Hepatocyte (in vitro differentiated cells): ENCODE results near the gene FOXN4. TPM values are rescaled to one million over a fixed set of nuclear protein-coding genes. Genes with fewer than 3 reads are reported as not detected.
A peak's percentile ranks its signal among the peaks of the same experiment; 100 is the strongest.
"Not testable (repeated sequence)": the region's sequence is repeated elsewhere in the genome, so short reads cannot be mapped to it uniquely, and the experiment has no call there.

Experiments
- DNase-seq: peaks from one replicate; pipeline ENCODE4 v3.0.0-alpha.2; 2016; ENCODE audit warnings: low spot score
- H2AFZ ChIP-seq: fragments of 200-600 bp; sonication (generic); 2 replicates; pipeline ENCODE4 v1.6.0; 2016; ENCODE audit warnings: antibody characterized with exemption, mild to moderate bottlenecking
- H3K27ac ChIP-seq: fragments of 200-600 bp; sonication (generic); 2 replicates; pipeline ENCODE4 v1.5.1; 2016; ENCODE audit warnings: mild to moderate bottlenecking
- H3K27me3 ChIP-seq: fragments of 200-600 bp; sonication (generic); 2 replicates; pipeline ENCODE4 v1.6.1; 2016
- H3K36me3 ChIP-seq: fragments of 200-600 bp; sonication (generic); replicated peaks from 2 replicates; pipeline ENCODE4 v1.5.1; 2016; ENCODE audit warnings: low read depth; ENCODE audit not compliant: insufficient read depth
- H3K4me1 ChIP-seq: fragments of 200-600 bp; sonication (generic); 2 replicates; pipeline ENCODE4 v1.5.1; 2016; ENCODE audit warnings: mild to moderate bottlenecking, moderate library complexity; ENCODE audit not compliant: insufficient read depth
- H3K4me2 ChIP-seq: fragments of 200-600 bp; sonication (generic); 2 replicates; pipeline ENCODE4 v1.6.0; 2016
- H3K4me3 ChIP-seq: fragments of 200-600 bp; sonication (generic); 2 replicates; pipeline ENCODE4 v1.5.1; 2016; ENCODE audit warnings: mild to moderate bottlenecking
- H3K79me2 ChIP-seq: fragments of 200-600 bp; sonication (generic); 2 replicates; pipeline ENCODE4 v1.6.0; 2017; ENCODE audit warnings: mild to moderate bottlenecking
- H3K9me2 ChIP-seq: fragments of 200-600 bp; sonication (generic); replicated peaks from 2 replicates; pipeline ENCODE4 v1.6.0; 2017; ENCODE audit warnings: mild to moderate bottlenecking; ENCODE audit not compliant: insufficient read depth
- H3K9me3 ChIP-seq: fragments of 200-600 bp; sonication (generic); 2 replicates; pipeline ENCODE4 v1.5.1; 2016; ENCODE audit warnings: low read depth, mild to moderate bottlenecking
- H4K20me1 ChIP-seq: fragments of 200-600 bp; sonication (generic); 2 replicates; pipeline ENCODE4 v1.6.0; 2016; ENCODE audit warnings: mild to moderate bottlenecking; ENCODE audit not compliant: insufficient read depth, poor library complexity, severe bottlenecking
- EZH2 ChIP-seq: fragments of 200-600 bp; sonication (generic); IDR thresholded peaks from 2 replicates; pipeline ENCODE4 v1.6.1; 2016; ENCODE audit warnings: antibody characterized with exemption, mild to moderate bottlenecking, borderline replicate concordance
- EZH2phosphoT487 ChIP-seq: fragments of 200-600 bp; sonication (generic); IDR thresholded peaks from one replicate; pipeline ENCODE4 v1.6.1; 2018; ENCODE audit warnings: antibody characterized with exemption, mild to moderate bottlenecking, low read depth, moderate library complexity; ENCODE audit not compliant: unreplicated experiment, severe bottlenecking
- WGBS: methylation state at CpG from one replicate; pipeline ENCODE4 v1.1.6; 2016; ENCODE audit warnings: low lambda C conversion rate; ENCODE audit errors: missing lambda C conversion rate; 5-methylcytosine and 5-hydroxymethylcytosine counted together
- polyA plus RNA-seq: library from polyadenylated mRNA; unstranded; fragments of >200 nt; fragmentation: Nextera tagmentation; extraction: Ambion mirVana; gene quantifications from 2 replicates; pipeline ENCODE4 v1.2.1, GENCODE V29; 2016
- total RNA-seq: library from RNA; depleted of rRNA; stranded (reverse); fragments of >200 nt; gene quantifications from 2 replicates; pipeline ENCODE4 v1.2.3, GENCODE V29; 2014
- TF ChIP-seq, protein P1 (sequence below): fragments of 200-600 bp; sonication (generic); IDR thresholded peaks from 2 replicates; pipeline ENCODE4 v1.5.1; 2016; ENCODE audit warnings: antibody characterized with exemption, mild to moderate bottlenecking; ENCODE audit not compliant: poor library complexity

FOXN4 gene
- total and polyA plus RNA-seq, 2 experiments from 2014 or later = not detected

DNA sequence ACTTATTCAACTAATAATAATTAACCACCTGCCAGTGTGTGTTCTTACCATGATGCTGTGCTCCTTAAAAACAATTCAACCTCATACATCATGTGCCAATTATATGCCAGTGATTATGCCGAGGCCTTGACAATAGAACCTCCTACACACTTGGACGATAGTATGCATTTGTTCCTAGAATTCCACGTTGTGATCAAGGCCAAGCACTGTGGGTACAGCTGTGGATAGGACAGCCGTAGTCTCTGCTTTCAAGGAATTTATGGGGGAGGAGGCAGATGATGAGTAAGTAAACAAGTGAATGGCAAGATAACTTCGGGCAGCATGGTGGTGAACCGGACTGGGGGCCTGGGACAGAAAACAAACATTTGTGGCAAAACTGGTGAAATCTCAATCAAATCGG, 20.6 kb upstream of the FOXN4 start:
- no peak overlapping the region for H3K4me3 ChIP-seq
- H3K4me2 ChIP-seq = no peak overlapping the region
- H2AFZ ChIP-seq = no peak overlapping the region
- H3K9me2 ChIP-seq = no peaks in the 10 kb centered on the region
- peaks cover 2% of the 10 kb centered on the region for H3K4me1 ChIP-seq
- no peaks in the 10 kb centered on the region for H3K9me3 ChIP-seq
- H3K79me2 ChIP-seq = no peaks in the 10 kb centered on the region
- no peaks in the 10 kb centered on the region for H3K27me3 ChIP-seq
- no peak overlapping the region for H3K27ac ChIP-seq
- no peaks in the 10 kb centered on the region for H3K36me3 ChIP-seq
- TF ChIP-seq, protein P1, sequence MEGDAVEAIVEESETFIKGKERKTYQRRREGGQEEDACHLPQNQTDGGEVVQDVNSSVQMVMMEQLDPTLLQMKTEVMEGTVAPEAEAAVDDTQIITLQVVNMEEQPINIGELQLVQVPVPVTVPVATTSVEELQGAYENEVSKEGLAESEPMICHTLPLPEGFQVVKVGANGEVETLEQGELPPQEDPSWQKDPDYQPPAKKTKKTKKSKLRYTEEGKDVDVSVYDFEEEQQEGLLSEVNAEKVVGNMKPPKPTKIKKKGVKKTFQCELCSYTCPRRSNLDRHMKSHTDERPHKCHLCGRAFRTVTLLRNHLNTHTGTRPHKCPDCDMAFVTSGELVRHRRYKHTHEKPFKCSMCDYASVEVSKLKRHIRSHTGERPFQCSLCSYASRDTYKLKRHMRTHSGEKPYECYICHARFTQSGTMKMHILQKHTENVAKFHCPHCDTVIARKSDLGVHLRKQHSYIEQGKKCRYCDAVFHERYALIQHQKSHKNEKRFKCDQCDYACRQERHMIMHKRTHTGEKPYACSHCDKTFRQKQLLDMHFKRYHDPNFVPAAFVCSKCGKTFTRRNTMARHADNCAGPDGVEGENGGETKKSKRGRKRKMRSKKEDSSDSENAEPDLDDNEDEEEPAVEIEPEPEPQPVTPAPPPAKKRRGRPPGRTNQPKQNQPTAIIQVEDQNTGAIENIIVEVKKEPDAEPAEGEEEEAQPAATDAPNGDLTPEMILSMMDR = no peak
- TF ChIP-seq EZH2 = no peak
- no peak for TF ChIP-seq EZH2phosphoT487
- no peaks in the 10 kb centered on the region for H4K20me1 ChIP-seq
- 57% methylated on average over 7 of the region's 7 CpGs for WGBS
- no peak for DNase-seq

DNA sequence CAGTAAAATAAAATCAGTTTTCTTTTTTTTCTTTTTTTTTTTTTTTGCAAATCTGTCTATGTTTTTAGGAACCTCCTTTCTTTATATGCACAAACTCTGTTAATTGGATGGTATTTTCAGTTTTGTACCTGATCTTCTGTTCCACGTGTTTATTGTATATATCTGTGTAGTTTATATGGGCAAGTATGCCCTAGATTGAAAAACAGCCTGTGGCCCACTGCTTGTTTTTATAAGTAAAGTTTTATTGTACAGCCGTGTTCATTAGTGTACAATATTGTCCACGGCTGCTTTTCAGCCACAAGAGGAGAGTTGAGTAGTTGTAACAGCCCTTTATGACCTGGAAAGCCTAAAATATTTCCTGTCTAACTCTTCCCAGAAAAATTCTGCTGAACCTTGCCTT, 19.9 kb upstream of the FOXN4 start:
- no peaks in the 10 kb centered on the region for H3K79me2 ChIP-seq
- H4K20me1 ChIP-seq = no peaks in the 10 kb centered on the region
- WGBS = 85% methylated on average over 3 of the region's 3 CpGs

DNA sequence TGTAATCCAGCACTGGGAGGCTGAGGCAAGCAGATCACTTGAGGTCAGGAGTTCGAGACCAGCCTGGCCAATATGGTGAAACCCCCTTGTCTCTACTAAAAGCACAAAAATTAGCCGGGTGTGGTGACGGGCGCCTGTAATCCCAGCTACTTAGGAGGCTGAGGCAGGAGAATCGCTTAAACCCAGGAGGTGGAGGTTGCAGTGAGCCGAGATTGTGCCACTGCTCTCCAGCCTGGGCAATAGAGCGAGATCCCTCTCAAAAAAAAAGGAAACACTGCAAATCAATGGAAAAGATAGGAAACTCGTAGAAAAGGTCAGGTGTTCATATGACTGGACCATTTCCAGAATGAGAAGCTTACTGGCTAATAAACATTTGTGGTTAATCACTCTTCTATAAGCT, 12.2 kb upstream of the FOXN4 start:
- not testable (repeated sequence) for H3K9me2 ChIP-seq, H3K36me3 ChIP-seq, H2AFZ ChIP-seq, H3K27me3 ChIP-seq, H3K4me3 ChIP-seq, H4K20me1 ChIP-seq, H3K27ac ChIP-seq, H3K4me1 ChIP-seq, DNase-seq, H3K79me2 ChIP-seq, H3K4me2 ChIP-seq, H3K9me3 ChIP-seq
- WGBS = 90% methylated on average over 8 of the region's 8 CpGs

More for the DNA sequence above, 19.9 kb upstream of the FOXN4 start:
- Histone ChIP-seq H3K9me3 (no peaks in the 10 kb centered on the region), H3K9me2 (no peaks in the 10 kb centered on the region), H3K27me3 (no peaks in the 10 kb centered on the region), H3K4me2 (no peak overlapping the region), H3K4me1 (peaks cover 2% of the 10 kb centered on the region), H3K27ac (no peak overlapping the region), H2AFZ (no peak overlapping the region), H3K4me3 (no peak overlapping the region), H3K36me3 (no peaks in the 10 kb centered on the region)
- TF ChIP-seq EZH2phosphoT487 (no peak), EZH2 (no peak)
- TF ChIP-seq, protein P1 = no peak
- DNase-seq = no peak

DNA sequence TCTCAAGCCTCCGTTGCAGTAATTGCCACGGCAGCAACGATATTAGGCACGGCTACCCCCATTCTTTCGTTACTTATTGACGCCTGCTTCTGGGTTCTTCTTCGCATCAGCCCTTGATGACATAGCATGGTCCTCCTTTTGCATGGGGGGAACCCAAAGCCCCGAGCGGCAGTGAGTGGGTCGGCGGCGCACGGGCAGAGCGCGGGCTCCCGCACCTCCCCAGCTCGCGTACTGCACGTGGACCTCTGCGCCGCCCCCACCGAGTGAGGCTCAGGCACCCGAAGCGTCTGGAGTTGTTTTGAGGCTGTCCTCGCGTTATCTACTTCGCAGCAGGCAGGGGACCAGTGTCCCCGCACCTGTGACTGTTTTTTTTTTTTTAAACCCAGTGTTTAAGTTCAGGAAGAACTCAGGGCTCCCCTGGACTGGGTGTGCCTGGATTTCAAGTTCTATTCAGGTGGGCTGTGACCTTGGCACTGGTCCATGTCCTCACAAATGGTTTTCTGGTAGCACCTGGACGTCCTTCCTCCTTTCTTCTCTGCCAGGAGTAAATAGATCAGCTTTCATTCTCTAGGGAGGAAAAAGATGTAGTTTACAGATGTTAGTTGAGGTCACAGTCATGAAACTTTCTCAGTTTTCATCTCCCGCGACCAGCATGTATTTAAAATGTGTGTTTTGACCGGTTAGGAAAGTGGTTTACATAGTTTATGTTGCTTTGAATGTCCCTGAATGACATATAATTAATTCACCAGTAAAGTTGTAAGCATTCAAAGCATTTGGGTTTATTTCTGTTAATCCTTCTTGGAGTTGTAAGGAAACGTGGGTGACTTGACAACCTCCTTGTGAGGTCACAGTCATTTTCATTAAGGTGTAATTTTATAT, 1.4 kb upstream of the FOXN4 start:
- H3K4me3 ChIP-seq = no peak overlapping the region
- WGBS = 10% methylated on average over 33 of the region's 33 CpGs
- TF ChIP-seq, protein P1 = no peak
- TF ChIP-seq EZH2phosphoT487 = no peak
- no peak for TF ChIP-seq EZH2
- no peaks in the 10 kb centered on the region for H3K9me2 ChIP-seq
- peaks cover 60% of the 10 kb centered on the region for H3K27me3 ChIP-seq
- no peaks in the 10 kb centered on the region for H4K20me1 ChIP-seq
- H3K36me3 ChIP-seq = no peaks in the 10 kb centered on the region
- no peak overlapping the region for H3K27ac ChIP-seq
- H3K9me3 ChIP-seq = no peaks in the 10 kb centered on the region
- H3K4me1 ChIP-seq = peaks cover 9% of the 10 kb centered on the region
- peak overlapping the region; percentile 98 for H3K4me2 ChIP-seq
- peak overlapping the region; percentile 76 for H2AFZ ChIP-seq
- DNase-seq = no peak
- H3K79me2 ChIP-seq = no peaks in the 10 kb centered on the region
